Stimulated activated naive CD8-positive, alpha-beta T cell treated with anti-CD3 and anti-CD28 coated beads, Interleukin-15, amount 100 ng/mL, for 72 hours (primary cell): ENCODE data around the gene LRRC73.
"Not testable (repeated sequence)": the region's sequence is repeated elsewhere in the genome, so short reads cannot be mapped to it uniquely, and the experiment has no call there.

Experiments
- ATAC-seq: fragments of 150-1000 bp; cut with Tn5 transposase; 2 replicates; pipeline ENCODE4 v1.10.0; 2021; ENCODE audit warnings: mild to moderate bottlenecking, moderate library complexity
- DNase-seq, 2 donors: peaks; one replicate each; pipeline ENCODE4 v3.0.0; 2021 to 2022
- H3K27ac Mint-ChIP-seq, 2 donors: one replicate each; pipeline ENCODE4 v1.8.0; 2022; ENCODE audit warnings: mild to moderate bottlenecking in 2 of 2, mixed read lengths in 2 of 2, moderate library complexity in 2 of 2
- H3K27me3 Mint-ChIP-seq: one replicate; pipeline ENCODE4 v1.8.0; 2022; ENCODE audit warnings: mixed read lengths
- H3K4me1 Mint-ChIP-seq: one replicate; pipeline ENCODE4 v1.8.0; 2022; ENCODE audit warnings: mild to moderate bottlenecking, mixed read lengths
- H3K4me3 Mint-ChIP-seq, 2 donors: one replicate each; pipeline ENCODE4 v1.8.0; 2022; ENCODE audit warnings: mild to moderate bottlenecking in 2 of 2, mixed read lengths in 2 of 2, moderate library complexity in 1 of 2
- H3K9me3 Mint-ChIP-seq, 2 donors: one replicate each; pipeline ENCODE4 v1.8.0; 2022; ENCODE audit warnings: mixed read lengths in 2 of 2

The LRRC73 gene

DNA sequence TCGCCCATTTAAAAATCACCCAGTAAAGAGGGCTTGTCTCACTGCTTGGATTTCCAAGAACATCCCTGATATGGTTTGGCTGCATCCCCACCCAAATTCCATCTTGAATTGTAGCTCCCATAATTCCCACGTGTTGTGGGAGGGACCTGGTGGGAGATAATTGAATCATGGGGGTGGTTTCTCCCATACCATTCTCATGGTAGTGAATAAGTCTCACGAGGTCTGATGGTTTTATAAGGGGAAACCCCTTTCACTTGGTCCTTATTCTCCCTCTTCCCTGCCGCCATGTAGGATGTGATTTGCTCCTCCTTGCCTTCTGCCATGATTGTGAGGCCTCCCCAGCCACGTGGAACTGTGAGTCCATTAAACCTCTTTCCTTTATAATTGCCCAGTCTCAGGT lies 42.9 kb downstream of the LRRC73 start:
- H3K9me3 Mint-ChIP-seq, H3K4me3 Mint-ChIP-seq, ATAC-seq, DNase-seq, H3K4me1 Mint-ChIP-seq, H3K27ac Mint-ChIP-seq: not testable (repeated sequence)
- peaks cover 41% of the 10 kb centered on the region for H3K27me3 Mint-ChIP-seq

DNA sequence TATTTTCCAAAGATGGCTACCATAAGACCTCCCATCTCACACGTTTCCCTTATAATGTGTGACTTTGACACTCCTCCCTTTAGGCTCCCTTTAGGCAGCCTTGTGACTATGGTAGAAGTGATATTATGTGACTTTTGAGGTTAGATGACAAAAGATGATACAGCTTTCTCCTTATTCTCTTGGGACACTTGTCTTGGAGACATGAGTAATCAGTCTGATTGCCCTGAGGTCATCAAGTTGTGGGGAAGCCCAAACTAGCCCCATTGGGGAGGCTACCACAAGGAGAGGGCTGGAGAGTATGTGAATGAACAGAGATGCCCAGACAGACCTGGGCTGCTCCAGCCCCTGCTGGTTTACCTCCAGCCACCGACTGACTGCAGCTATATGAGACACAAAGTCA lies 44.2 kb downstream of the LRRC73 start:
- DNase-seq (no peak), ATAC-seq (no peak)
- Mint-ChIP-seq H3K27me3 (peaks cover 47% of the 10 kb centered on the region), H3K9me3 (no peaks in the 10 kb centered on the region), H3K4me3 (no peak overlapping the region), H3K4me1 (no peaks in the 10 kb centered on the region), H3K27ac (no peak overlapping the region)

DNA sequence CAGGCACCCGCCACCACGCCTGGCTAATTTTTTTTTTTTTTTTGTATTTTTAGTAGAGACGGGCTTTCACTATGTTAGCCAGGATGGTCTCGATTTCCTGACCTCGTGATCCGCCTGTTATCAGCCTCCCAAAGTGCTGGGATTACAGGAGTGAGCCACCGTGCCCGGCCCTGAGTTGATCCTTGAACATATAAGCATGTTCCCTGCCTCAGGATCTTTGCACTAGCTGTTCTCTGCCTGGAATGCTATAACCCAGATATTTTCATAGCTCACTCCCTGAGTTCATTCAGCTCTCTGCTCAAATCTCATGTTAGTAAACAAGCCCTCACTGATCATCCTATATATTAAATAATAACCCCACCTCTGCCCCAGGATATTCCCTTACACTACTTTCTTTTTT lies 45.8 kb downstream of the LRRC73 start:
- no peaks in the 10 kb centered on the region for H3K4me1 Mint-ChIP-seq
- no peak for ATAC-seq
- peaks cover 43% of the 10 kb centered on the region for H3K27me3 Mint-ChIP-seq
- no peak for DNase-seq
- H3K27ac Mint-ChIP-seq = no peak overlapping the region
- no peaks in the 10 kb centered on the region for H3K9me3 Mint-ChIP-seq
- no peak overlapping the region for H3K4me3 Mint-ChIP-seq

DNA sequence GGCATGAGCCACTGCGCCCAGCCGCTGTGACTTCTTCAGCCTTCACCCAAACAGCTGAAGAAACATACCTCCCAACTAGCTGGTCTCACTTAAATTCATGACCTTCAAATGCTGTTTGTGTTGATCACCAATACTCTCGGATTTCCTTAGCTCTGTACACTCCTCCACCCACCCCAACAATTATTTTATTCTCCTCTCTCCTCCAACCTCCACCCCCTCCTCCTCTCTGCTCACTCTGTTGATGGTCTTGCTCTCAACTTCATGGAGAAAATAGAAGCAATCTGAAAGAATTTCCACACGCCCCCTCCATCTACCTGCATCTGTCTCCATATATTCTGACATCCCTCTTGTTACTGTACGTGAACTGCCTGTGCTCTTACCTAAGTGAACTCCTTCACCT lies 48.2 kb downstream of the LRRC73 start:
- DNase-seq (no peak), ATAC-seq (no peak)
- Mint-ChIP-seq H3K27ac (no peak overlapping the region), H3K9me3 (peaks cover under 1 to 2% of the 10 kb centered on the region in 2 donors), H3K27me3 (peaks cover 33% of the 10 kb centered on the region), H3K4me3 (no peak overlapping the region), H3K4me1 (peaks cover 1% of the 10 kb centered on the region)

DNA sequence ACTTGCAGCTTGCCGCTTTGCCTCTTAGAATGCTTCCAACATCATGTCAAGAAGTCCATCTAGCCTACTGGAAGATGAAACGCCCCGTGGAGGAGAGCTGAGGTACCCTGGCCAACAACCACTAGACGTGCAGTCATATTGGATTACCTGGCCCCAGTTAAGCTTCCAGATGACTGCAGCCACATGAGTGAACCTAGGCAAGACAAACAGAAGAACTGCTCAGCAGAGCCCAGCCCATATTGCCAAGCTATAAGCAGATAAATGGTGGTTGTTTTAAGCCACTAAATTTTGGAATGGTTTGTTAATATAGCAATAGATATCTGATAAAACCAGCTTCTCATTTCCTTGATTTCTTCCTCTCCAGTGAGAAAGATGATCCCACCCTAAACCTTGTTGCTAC lies 50.1 kb downstream of the LRRC73 start:
- Mint-ChIP-seq H3K27me3 (peaks cover 42% of the 10 kb centered on the region), H3K4me1 (peaks cover 18% of the 10 kb centered on the region), H3K27ac (no peak overlapping the region), H3K4me3 (no peak overlapping the region), H3K9me3 (peaks cover 4 to 7% of the 10 kb centered on the region in 2 donors)
- ATAC-seq = no peak
- DNase-seq = no peak

DNA sequence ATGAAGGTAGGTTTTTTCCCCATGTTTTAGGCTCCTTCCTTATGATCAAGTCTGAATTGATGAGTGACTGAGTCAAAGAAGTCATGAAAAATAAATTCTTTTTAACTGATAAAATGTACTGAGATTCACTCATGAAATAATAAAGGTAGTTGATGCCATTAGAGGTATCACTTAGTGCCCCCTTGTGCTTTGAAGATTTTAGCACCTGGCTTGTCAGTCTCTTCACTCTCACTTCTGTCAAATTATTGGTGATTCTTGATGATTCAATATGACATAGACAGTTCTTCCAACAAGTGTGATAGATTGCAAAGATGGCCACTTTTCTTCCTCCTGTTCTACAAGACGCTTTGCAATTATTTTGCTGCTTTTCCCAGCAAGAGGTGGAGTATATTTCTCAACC lies 50.6 kb downstream of the LRRC73 start:
- Mint-ChIP-seq H3K4me1 (peaks cover 23% of the 10 kb centered on the region), H3K27me3 (peaks cover 42% of the 10 kb centered on the region), H3K27ac (no peak overlapping the region), H3K9me3 (peaks cover 4 to 7% of the 10 kb centered on the region in 2 donors), H3K4me3 (no peak overlapping the region)
- DNase-seq (no peak), ATAC-seq (no peak)

DNA sequence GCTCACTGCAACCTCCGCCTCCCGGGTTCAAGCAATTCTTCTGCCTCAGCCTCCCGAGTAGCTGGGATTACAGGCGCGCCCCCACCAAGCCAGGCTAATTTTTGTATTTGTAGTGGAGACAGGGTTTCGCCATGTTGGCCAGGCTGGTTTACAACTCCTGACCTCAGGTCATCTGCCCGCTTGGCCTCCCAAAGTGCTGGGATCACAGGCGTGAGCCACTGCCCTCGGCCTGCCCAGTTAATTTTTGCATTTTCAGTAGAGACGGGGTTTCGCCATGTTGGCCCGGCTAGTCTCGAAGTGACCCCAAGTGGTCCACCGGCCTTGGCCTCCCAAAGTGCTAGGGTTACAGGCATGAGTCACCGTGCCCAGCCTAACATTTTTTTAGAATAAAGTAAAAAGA lies 52.0 kb downstream of the LRRC73 start:
- not testable (repeated sequence) for ATAC-seq, H3K4me3 Mint-ChIP-seq, H3K9me3 Mint-ChIP-seq, H3K27ac Mint-ChIP-seq, DNase-seq
- H3K4me1 Mint-ChIP-seq = peaks cover 28% of the 10 kb centered on the region
- H3K27me3 Mint-ChIP-seq = peaks cover 37% of the 10 kb centered on the region

DNA sequence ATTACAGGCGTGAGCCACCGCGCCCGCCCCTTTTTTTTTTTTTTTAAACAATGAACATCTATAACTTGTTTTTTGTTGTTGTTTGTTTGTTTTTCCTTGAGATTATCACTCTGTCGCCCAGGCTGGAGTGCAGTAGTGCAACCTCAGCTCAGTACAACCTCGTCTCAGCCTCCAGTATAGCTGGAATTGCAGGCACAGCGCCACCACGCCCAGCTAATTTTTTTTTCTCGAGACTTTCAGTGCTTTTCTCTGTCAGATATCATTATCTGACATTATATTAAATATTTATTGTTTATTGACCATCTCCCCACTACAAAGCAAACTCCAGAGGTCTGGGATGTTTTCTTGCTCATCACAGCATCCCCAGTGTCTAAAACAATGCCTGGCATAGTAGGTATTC lies 52.5 kb downstream of the LRRC73 start:
- ATAC-seq = no peak

More for the DNA sequence above, 52.5 kb downstream of the LRRC73 start:
- Mint-ChIP-seq H3K27ac (no peak overlapping the region), H3K27me3 (peaks cover 32% of the 10 kb centered on the region), H3K9me3 (peaks cover 4 to 7% of the 10 kb centered on the region in 2 donors), H3K4me3 (no peak overlapping the region), H3K4me1 (peaks cover 28% of the 10 kb centered on the region)
- DNase-seq = no peak
